ENCODE results near the gene SFMBT2. TPM values are rescaled to one million over a fixed set of nuclear protein-coding genes. Genes with fewer than 3 reads are reported as not detected.

SFMBT2 gene
- total and polyA plus RNA-seq, 8 donors = 4.1 to 12.6 (median 5.2) TPM

DNA sequence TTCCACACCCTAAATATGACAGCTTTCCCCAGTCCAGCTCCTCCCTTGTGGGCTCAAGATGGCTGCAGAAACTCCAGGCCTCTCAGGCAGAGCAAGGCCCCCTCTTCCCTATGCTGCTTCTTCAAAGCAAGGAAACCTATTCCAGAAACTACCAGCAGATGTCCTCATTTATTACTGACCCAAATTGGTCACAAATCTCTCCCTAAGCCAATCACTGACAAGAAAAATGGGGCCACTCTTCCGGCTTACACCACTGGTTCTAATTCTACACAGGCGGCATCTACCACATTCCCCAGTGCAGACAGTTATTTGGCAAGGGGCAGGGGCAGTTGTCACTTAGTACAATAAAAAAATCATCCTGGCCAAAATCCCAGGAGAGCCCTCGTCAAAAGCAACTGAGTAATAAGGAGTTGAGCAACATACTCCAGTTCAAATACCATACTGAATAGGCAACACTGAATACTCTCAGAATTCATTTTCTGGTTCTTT is 150.4 kb downstream of the SFMBT2 start:
- no peaks in the 10 kb centered on the region for H3K9me3 ChIP-seq
- peaks cover 5 to 36% of the 10 kb centered on the region in 2 donors for H3K4me1 ChIP-seq
- ATAC-seq (peak; percentile 90), DNase-seq (peak in 3 of 4 donors; percentile 57 to 93 (median 89))
- H3K27ac ChIP-seq = peak overlapping the region; percentile 18 to 33
- TF ChIP-seq, protein P1, sequence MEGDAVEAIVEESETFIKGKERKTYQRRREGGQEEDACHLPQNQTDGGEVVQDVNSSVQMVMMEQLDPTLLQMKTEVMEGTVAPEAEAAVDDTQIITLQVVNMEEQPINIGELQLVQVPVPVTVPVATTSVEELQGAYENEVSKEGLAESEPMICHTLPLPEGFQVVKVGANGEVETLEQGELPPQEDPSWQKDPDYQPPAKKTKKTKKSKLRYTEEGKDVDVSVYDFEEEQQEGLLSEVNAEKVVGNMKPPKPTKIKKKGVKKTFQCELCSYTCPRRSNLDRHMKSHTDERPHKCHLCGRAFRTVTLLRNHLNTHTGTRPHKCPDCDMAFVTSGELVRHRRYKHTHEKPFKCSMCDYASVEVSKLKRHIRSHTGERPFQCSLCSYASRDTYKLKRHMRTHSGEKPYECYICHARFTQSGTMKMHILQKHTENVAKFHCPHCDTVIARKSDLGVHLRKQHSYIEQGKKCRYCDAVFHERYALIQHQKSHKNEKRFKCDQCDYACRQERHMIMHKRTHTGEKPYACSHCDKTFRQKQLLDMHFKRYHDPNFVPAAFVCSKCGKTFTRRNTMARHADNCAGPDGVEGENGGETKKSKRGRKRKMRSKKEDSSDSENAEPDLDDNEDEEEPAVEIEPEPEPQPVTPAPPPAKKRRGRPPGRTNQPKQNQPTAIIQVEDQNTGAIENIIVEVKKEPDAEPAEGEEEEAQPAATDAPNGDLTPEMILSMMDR (IDR thresholded peaks at IDR 0.05) = peak; percentile 57 to 69
- H3K36me3 ChIP-seq = no peaks in the 10 kb centered on the region
- no peaks in the 10 kb centered on the region for H3K27me3 ChIP-seq
- H3K4me3 ChIP-seq = no peak overlapping the region
- intact Hi-C loops (cut with DNase I) = loop anchor here in 1 of 2 donors (5.0 kb wide), 1 partner anchor 147 kb away; no protein-coding TSS in a partner anchor

DNA sequence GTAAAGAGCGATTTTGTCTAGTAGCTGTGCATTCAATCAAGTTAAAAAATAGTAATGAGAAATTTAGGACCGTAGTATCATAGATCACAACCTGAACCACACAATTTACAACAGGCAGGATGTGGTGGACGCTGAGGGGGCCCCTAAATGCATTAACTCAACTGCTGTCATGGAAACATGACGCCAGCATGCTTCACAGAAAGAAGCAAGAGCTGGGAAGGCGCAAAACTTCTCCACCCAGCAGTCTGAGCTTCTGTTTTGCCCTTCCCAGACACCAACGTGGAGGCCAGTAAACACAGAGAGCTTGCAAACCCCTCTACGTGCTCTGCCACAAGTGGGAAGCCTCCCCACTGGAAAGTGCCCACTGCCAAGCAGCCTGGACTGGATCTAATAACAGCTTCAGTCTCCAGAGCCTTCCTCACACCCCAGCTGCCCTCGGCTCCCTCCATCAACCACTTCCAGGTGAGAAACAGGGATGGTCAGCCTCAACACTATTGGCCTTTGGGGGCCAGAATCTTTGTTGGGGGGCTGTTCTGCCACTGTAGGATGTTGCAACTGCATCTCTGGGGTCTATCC is 151.8 kb downstream of the SFMBT2 start:
- no peak overlapping the region for H3K4me3 ChIP-seq
- no peaks in the 10 kb centered on the region for H3K9me3 ChIP-seq
- no peak overlapping the region for H3K27ac ChIP-seq
- H3K4me1 ChIP-seq = peaks cover 10 to 33% of the 10 kb centered on the region in 2 donors
- intact Hi-C loops (cut with DNase I) = no loop called here
- DNase-seq (no peak), ATAC-seq (no peak)
- no peaks in the 10 kb centered on the region for H3K27me3 ChIP-seq
- no peaks in the 10 kb centered on the region for H3K36me3 ChIP-seq
- TF ChIP-seq, protein P1 (IDR thresholded peaks at IDR 0.05) = no peak

DNA sequence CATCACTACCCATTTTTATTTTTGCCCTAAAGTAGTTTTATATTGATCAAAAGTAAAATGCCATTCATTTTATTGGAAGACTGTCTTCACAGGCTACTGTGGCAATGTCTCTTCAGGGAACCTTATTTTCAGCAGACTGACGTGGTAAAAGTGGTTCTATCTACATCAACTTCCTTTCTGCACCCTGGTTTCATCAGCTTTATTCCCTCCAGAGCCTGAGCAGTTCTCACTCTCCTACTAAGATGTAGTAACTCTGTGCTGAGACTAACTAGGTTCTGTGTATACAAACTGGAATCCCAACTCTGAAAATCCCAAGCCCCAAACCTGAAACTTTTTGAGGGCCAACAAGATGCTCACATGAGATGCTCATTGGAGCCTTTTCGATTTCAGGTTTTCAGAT is 155.3 kb downstream of the SFMBT2 start:
- no peak for ATAC-seq

DNA sequence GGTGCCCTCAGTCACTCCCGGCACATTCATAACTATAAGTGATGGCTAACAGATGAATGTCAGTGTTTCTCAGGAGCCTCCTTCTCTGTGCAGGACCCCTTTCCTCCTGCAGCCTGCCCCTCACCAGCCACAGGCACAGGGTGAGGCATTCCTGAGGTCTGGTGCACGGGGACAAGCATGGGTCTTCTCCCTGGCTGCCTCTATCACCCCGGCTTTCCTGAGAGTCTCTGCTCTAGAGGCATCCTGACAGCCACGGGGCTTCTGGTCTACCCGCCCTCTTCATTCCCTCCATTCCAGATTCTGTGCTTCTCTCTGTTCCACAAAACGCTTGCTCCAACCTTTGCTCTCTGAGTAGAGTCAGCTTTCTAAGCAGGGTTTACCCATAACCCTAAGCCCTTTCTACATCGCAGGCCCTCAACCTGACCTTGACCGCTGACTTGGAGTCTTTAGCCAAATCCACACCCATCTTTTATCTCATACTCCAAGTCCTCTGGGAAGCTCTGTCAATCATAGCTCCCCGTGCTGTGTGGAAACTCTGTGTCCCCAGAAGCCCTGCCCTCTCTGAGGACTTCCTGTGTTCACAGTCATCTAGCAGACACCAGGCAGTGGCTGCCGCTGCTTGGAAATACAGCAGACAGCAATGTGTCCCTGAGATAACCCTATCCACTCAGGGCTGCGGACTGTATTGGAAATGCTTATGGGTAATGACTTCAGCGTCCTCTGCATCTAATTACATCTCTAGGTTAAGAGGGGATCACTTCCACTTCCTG is 159.0 kb downstream of the SFMBT2 start:
- DNase-seq (no peak), ATAC-seq (no peak)
- H3K36me3 ChIP-seq = peaks cover 0 to 4% of the 10 kb centered on the region in 2 donors
- H3K27ac ChIP-seq = no peak overlapping the region
- TF ChIP-seq, protein P1 (IDR thresholded peaks at IDR 0.05) = no peak
- no peaks in the 10 kb centered on the region for H3K9me3 ChIP-seq
- H3K4me1 ChIP-seq = peaks cover 4 to 10% of the 10 kb centered on the region in 2 donors
- no peaks in the 10 kb centered on the region for H3K27me3 ChIP-seq
- no peak overlapping the region for H3K4me3 ChIP-seq
- intact Hi-C loops (cut with DNase I) = no loop called here

More for the DNA sequence above, 155.3 kb downstream of the SFMBT2 start:
- Histone ChIP-seq H3K27me3 (no peaks in the 10 kb centered on the region), H3K4me3 (no peak overlapping the region), H3K9me3 (no peaks in the 10 kb centered on the region), H3K36me3 (no peaks in the 10 kb centered on the region), H3K27ac (no peak overlapping the region), H3K4me1 (peaks cover 4 to 25% of the 10 kb centered on the region in 2 donors)
- TF ChIP-seq, protein P1 (IDR thresholded peaks at IDR 0.05) = no peak
- DNase-seq = no peak
- intact Hi-C loops (cut with DNase I) = no loop called here

DNA sequence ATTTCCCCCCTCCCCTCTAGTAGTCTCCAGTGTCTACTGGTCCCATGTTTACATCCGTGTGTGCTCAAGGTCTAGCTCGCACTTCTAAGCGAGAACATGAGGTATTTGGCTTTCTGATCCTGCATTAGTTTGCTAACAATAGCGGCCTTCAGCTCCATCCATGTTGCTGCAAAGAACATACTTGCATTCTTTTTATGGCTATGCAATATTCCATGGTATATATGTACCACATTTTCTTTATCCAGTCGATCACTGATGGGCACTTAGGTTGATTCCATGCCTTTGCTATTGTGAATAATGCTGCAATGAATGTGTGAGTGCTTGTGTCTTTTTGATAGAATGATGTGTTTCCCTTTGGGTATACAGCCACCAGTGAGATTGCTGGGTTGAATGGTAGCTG is 160.6 kb downstream of the SFMBT2 start:
- no peak for ATAC-seq
- Histone ChIP-seq H3K27ac (no peak overlapping the region), H3K27me3 (no peaks in the 10 kb centered on the region), H3K9me3 (no peaks in the 10 kb centered on the region), H3K4me1 (peaks cover 0 to 3% of the 10 kb centered on the region in 2 donors), H3K4me3 (no peak overlapping the region), H3K36me3 (peaks cover 0 to 4% of the 10 kb centered on the region in 2 donors)
- no peak for DNase-seq
- intact Hi-C loops (cut with DNase I) = no loop called here
- TF ChIP-seq, protein P1 (IDR thresholded peaks at IDR 0.05) = no peak

Measured in left lung (tissue), 10 donors.